GM21526 (cell line): Measurements from ENCODE around the gene ATG4B.
A peak's percentile ranks its signal among the peaks of the same experiment; 100 is the strongest.

Source experiments
- ATAC-seq: cut with Tn5 transposase; IDR thresholded peaks from one replicate; pipeline ENCODE4 v1.9.1; 2021; ENCODE audit warnings: moderate library complexity; ENCODE audit not compliant: unreplicated experiment, low FRiP score

ATG4B gene

GRCh38 chr2:241612156-241613016 is 25.1 kb upstream of the ATG4B start:
- no peak for ATAC-seq

- no peak for ATAC-seq
Observed at GRCh38 chr2:241613017-241613780, 24.3 kb upstream of the ATG4B start.

- no peak for ATAC-seq
Observed at GRCh38 chr2:241615041-241615440, 22.5 kb upstream of the ATG4B start.

GRCh38 chr2:241615522-241616052 is 21.9 kb upstream of the ATG4B start:
- ATAC-seq: no peak

GRCh38 chr2:241616168-241617125 is 21.0 kb upstream of the ATG4B start:
- no peak for ATAC-seq

GRCh38 chr2:241617431-241618154 is 19.9 kb upstream of the ATG4B start:
- ATAC-seq: no peak

- no peak for ATAC-seq
Observed at GRCh38 chr2:241618296-241618805, 19.1 kb upstream of the ATG4B start.

GRCh38 chr2:241618829-241619228 is 18.7 kb upstream of the ATG4B start:
- no peak for ATAC-seq

GRCh38 chr2:241619597-241620418 is 17.7 kb upstream of the ATG4B start:
- ATAC-seq: no peak

GRCh38 chr2:241620419-241620769 is 17.1 kb upstream of the ATG4B start:
- no peak for ATAC-seq

GRCh38 chr2:241627675-241628074 is 9.8 kb upstream of the ATG4B start:
- ATAC-seq: no peak

- ATAC-seq: no peak
Observed at GRCh38 chr2:241629762-241630435, 7.6 kb upstream of the ATG4B start.

- ATAC-seq: no peak
Observed at GRCh38 chr2:241632478-241633325, 4.8 kb upstream of the ATG4B start.

- ATAC-seq: no peak
Observed at GRCh38 chr2:241633561-241633960, 3.9 kb upstream of the ATG4B start.

- ATAC-seq: no peak
Observed at GRCh38 chr2:241635756-241636155, 1.7 kb upstream of the ATG4B start.

- ATAC-seq: peak; percentile 24
Observed at GRCh38 chr2:241636182-241637017, 1.1 kb upstream of the ATG4B start.
